ENCODE data around the gene VAV3.

VAV3 gene

GRCh38 chr1:107590900-107591622, 373.9 kb downstream of the VAV3 start:
- DNase-seq (ENCODE audit: low read depth, low spot score), result no peak

- no peak for DNase-seq (ENCODE audit: low read depth, low spot score)
These were observed 374.9 kb downstream of the VAV3 start for GRCh38 chr1:107590087-107590486.

- no peak for DNase-seq (ENCODE audit: low read depth, low spot score)
These were observed 376.7 kb downstream of the VAV3 start for GRCh38 chr1:107588321-107588720.

GRCh38 chr1:107575226-107575625, 389.8 kb downstream of the VAV3 start:
- DNase-seq (ENCODE audit: low read depth, low spot score), result no peak

- no peak for DNase-seq (ENCODE audit: low read depth, low spot score)
These were observed 390.9 kb downstream of the VAV3 start for GRCh38 chr1:107574044-107574443.

- DNase-seq (ENCODE audit: low read depth, low spot score), result no peak
These were observed 392.2 kb downstream of the VAV3 start for GRCh38 chr1:107572674-107573211.

GRCh38 chr1:107570768-107571167, 394.2 kb downstream of the VAV3 start:
- no peak for DNase-seq (ENCODE audit: low read depth, low spot score)

GRCh38 chr1:107563441-107563840, 401.5 kb downstream of the VAV3 start:
- no peak for DNase-seq (ENCODE audit: low read depth, low spot score)

GRCh38 chr1:107559881-107560280, 405.1 kb downstream of the VAV3 start:
- DNase-seq (ENCODE audit: low read depth, low spot score), result no peak

GRCh38 chr1:107557095-107557494, 407.9 kb downstream of the VAV3 start:
- no peak for DNase-seq (ENCODE audit: low read depth, low spot score)

GRCh38 chr1:107555578-107555977, 409.4 kb downstream of the VAV3 start:
- no peak for DNase-seq (ENCODE audit: low read depth, low spot score)

GRCh38 chr1:107552781-107553180, 412.2 kb downstream of the VAV3 start:
- no peak for DNase-seq (ENCODE audit: low read depth, low spot score)

GRCh38 chr1:107551456-107551855, 413.5 kb downstream of the VAV3 start:
- DNase-seq (ENCODE audit: low read depth, low spot score), result no peak

- no peak for DNase-seq (ENCODE audit: low read depth, low spot score)
These were observed 414.6 kb downstream of the VAV3 start for GRCh38 chr1:107550358-107550757.

- DNase-seq (ENCODE audit: low read depth, low spot score), result no peak
These were observed 415.7 kb downstream of the VAV3 start for GRCh38 chr1:107549152-107549810.

- DNase-seq (ENCODE audit: low read depth, low spot score), result no peak
These were observed 416.7 kb downstream of the VAV3 start for GRCh38 chr1:107548276-107548675.

GRCh38 chr1:107547363-107548155, 417.4 kb downstream of the VAV3 start:
- DNase-seq (ENCODE audit: low read depth, low spot score), result no peak

- DNase-seq (ENCODE audit: low read depth, low spot score), result no peak
These were observed 418.4 kb downstream of the VAV3 start for GRCh38 chr1:107546576-107546975.

- DNase-seq (ENCODE audit: low read depth, low spot score), result no peak
These were observed 419.1 kb downstream of the VAV3 start for GRCh38 chr1:107545879-107546278.

- DNase-seq (ENCODE audit: low read depth, low spot score), result no peak
These were observed 419.9 kb downstream of the VAV3 start for GRCh38 chr1:107545056-107545577.

GRCh38 chr1:107544285-107544684, 420.7 kb downstream of the VAV3 start:
- no peak for DNase-seq (ENCODE audit: low read depth, low spot score)

- no peak for DNase-seq (ENCODE audit: low read depth, low spot score)
These were observed 423.6 kb downstream of the VAV3 start for GRCh38 chr1:107541412-107541811.

All from activated CD4-positive, CD25-positive, alpha-beta regulatory T cell treated with anti-CD3 and anti-CD28 coated beads, Interleukin-2, amount 50 U/mL, for 16 hours (primary cell).